Spleen (tissue), 7 donors: Measurements from ENCODE around the gene NRG3.

ENCODE experiments used
- CTCF ChIP-seq, 11 experiments: fragments of 200-600 bp in 7 of 11; fragments of 450-650 bp in 4 of 11; sonication (generic) in 4 of 11; IDR thresholded peaks in 8 of 11; conservative IDR thresholded peaks in 3 of 11; 1 replicate in 7 of 11; 2 replicates in 4 of 11; pipeline versions ENCODE4 v1.4.0 to v1.8.0; 2016 to 2021; ENCODE audit warnings: antibody characterized with exemption in 11 of 11, inconsistent platforms in 4 of 11, mild to moderate bottlenecking in 1 of 11
- POLR2A ChIP-seq, 3 donors: fragments of 450-650 bp; IDR thresholded peaks; one replicate each; pipeline ENCODE4 v1.5.1; 2017; ENCODE audit warnings: antibody characterized with exemption in 3 of 3, mild to moderate bottlenecking in 1 of 3
- donor health status: DM: no; HTN: no; CAD: no; lungs with moderate emphysema.
- donor health status: DM: no; HTN: no; CAD: no.
- donor health status: DM: no; HTN: no; CAD: no.

DNA sequence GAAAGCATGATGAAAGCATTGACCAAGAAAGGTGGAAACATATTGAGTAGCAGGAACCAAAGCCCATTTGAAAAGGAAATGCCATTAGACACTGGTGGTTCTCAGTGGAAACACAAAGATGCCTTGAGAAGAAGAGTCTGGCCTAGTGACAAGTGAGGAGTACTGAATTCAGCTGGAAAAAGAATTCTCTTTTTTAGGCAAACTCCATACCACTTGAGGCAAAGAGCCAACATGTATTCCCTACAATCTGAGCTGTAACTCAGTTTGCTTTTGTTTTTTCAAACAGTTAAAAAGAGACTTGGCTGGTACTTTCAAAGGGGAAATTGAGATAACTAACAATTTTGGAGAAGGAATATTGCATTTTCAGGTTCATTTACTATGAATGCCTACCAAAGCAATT is 624.0 kb downstream of the NRG3 start:
- TF ChIP-seq CTCF (IDR thresholded peaks at IDR 0.05 in 8 of 11, conservative IDR thresholded peaks at IDR 0.05 in 3 of 11) (no peak), POLR2A (IDR thresholded peaks at IDR 0.05) (no peak)
